ENCODE measurements around the gene TRIM56.
A peak's percentile ranks its signal among the peaks of the same experiment; 100 is the strongest.

The TRIM56 gene

GRCh38 chr7:101077303-101078086 lies 7.8 kb upstream of the TRIM56 start:
- 14% methylated on average over 12 of the region's 13 CpGs for WGBS (ENCODE audit: insufficient coverage)
- Histone ChIP-seq H3K4me1 (ENCODE audit: control extremely low read depth in 1 of 4, control insufficient read depth in 4 of 4, insufficient read depth in 4 of 4, low read length in 3 of 4) (peaks cover 0 to 6% (median 3%) of the 10 kb centered on the region in 4 experiments), H3K36me3 (ENCODE audit: control insufficient read depth in 4 of 4, insufficient read depth in 4 of 4, low read length in 3 of 4) (no peaks in the 10 kb centered on the region), H3K27me3 (replicated peaks in 2 of 5; ENCODE audit: control insufficient read depth in 4 of 5, insufficient read depth in 5 of 5, low read length in 4 of 5) (peaks cover 0 to under 1% (median 0%) of the 10 kb centered on the region in 5 experiments), H3K27ac (ENCODE audit: insufficient read depth in 1 of 2, low read depth in 1 of 2, low read length in 2 of 2, poor library complexity in 1 of 2, severe bottlenecking in 2 of 2) (no peak overlapping the region), H3K4me3 (ENCODE audit: control insufficient read depth in 1 of 7, extremely low read depth in 1 of 7, insufficient read depth in 4 of 7, low read depth in 2 of 7, low read length in 6 of 7) (no peak overlapping the region), H3K9me3 (ENCODE audit: control extremely low read depth in 1 of 5, control insufficient read depth in 4 of 5, insufficient read depth in 2 of 5, low read depth in 1 of 5, low read length in 4 of 5) (no peaks in the 10 kb centered on the region)
- ChIA-PET CTCF (interaction anchor here (0.6 to 2.0 kb wide), 14 partner anchors 11 to 186 kb away, joined by 3 to 8 read pairs (median 4); partner anchors contain the start of genes ACHE, MUC12 and SERPINE1), POLR2A (interaction anchor here (1.0 kb wide), 1 partner anchor 188 kb away, joined by 4 read pairs; the partner anchor contains the start of gene UFSP1)
- peak; percentile 85 to 94 (median 93) for DNase-seq

- DNase-seq: peak in 2 of 3 donors; percentile 31 to 45
- Histone ChIP-seq H3K36me3 (ENCODE audit: control insufficient read depth in 4 of 4, insufficient read depth in 4 of 4, low read length in 3 of 4) (no peaks in the 10 kb centered on the region), H3K27me3 (replicated peaks in 2 of 5; ENCODE audit: control insufficient read depth in 4 of 5, insufficient read depth in 5 of 5, low read length in 4 of 5) (no peaks in the 10 kb centered on the region), H3K4me3 (ENCODE audit: control insufficient read depth in 1 of 7, extremely low read depth in 1 of 7, insufficient read depth in 4 of 7, low read depth in 2 of 7, low read length in 6 of 7) (no peak overlapping the region), H3K27ac (ENCODE audit: insufficient read depth in 1 of 2, low read depth in 1 of 2, low read length in 2 of 2, poor library complexity in 1 of 2, severe bottlenecking in 2 of 2) (no peak overlapping the region), H3K4me1 (ENCODE audit: control extremely low read depth in 1 of 4, control insufficient read depth in 4 of 4, insufficient read depth in 4 of 4, low read length in 3 of 4) (peaks cover 0 to 22% (median 13%) of the 10 kb centered on the region in 4 experiments), H3K9me3 (ENCODE audit: control extremely low read depth in 1 of 5, control insufficient read depth in 4 of 5, insufficient read depth in 2 of 5, low read depth in 1 of 5, low read length in 4 of 5) (no peaks in the 10 kb centered on the region)
- WGBS (ENCODE audit: insufficient coverage): 100% methylated on average over 1 of the region's 1 CpG
- CTCF ChIA-PET: interaction anchor here (1.0 kb wide), 1 partner anchor 93 kb away, joined by 3 read pairs; no protein-coding TSS in a partner anchor
- POLR2A ChIA-PET: no interaction called here
Observed at GRCh38 chr7:101081432-101081831, 3.8 kb upstream of the TRIM56 start.

- Histone ChIP-seq H3K9me3 (ENCODE audit: control extremely low read depth in 1 of 5, control insufficient read depth in 4 of 5, insufficient read depth in 2 of 5, low read depth in 1 of 5, low read length in 4 of 5) (no peaks in the 10 kb centered on the region), H3K27ac (ENCODE audit: insufficient read depth in 1 of 2, low read depth in 1 of 2, low read length in 2 of 2, poor library complexity in 1 of 2, severe bottlenecking in 2 of 2) (peak overlapping the region in 1 of 2 experiments; percentile 98), H3K36me3 (ENCODE audit: control insufficient read depth in 4 of 4, insufficient read depth in 4 of 4, low read length in 3 of 4) (peaks cover 0 to 33% (median 27%) of the 10 kb centered on the region in 4 experiments), H3K27me3 (replicated peaks in 2 of 5; ENCODE audit: control insufficient read depth in 4 of 5, insufficient read depth in 5 of 5, low read length in 4 of 5) (no peaks in the 10 kb centered on the region), H3K4me3 (ENCODE audit: control insufficient read depth in 1 of 7, extremely low read depth in 1 of 7, insufficient read depth in 4 of 7, low read depth in 2 of 7, low read length in 6 of 7) (peak overlapping the region in 6 of 7 experiments; percentile 81 to 96 (median 92)), H3K4me1 (ENCODE audit: control extremely low read depth in 1 of 4, control insufficient read depth in 4 of 4, insufficient read depth in 4 of 4, low read length in 3 of 4) (peaks cover 0 to 22% (median 15%) of the 10 kb centered on the region in 4 experiments)
- POLR2A ChIA-PET: interaction anchor here (0.6 kb wide), 1 partner anchor 50 kb away, joined by 3 read pairs; no protein-coding TSS in a partner anchor
- WGBS (ENCODE audit: insufficient coverage): 72% methylated on average over 5 of the region's 5 CpGs
- CTCF ChIA-PET: interaction anchor here (0.9 to 1.8 kb wide), 7 partner anchors 9 to 52 kb away, joined by 3 to 13 read pairs (median 4); no protein-coding TSS in a partner anchor
- no peak for DNase-seq
Observed at GRCh38 chr7:101084865-101085161, 468 bp upstream of the TRIM56 start.

GRCh38 chr7:101087334-101088068 lies 2.2 kb downstream of the TRIM56 start:
- Histone ChIP-seq H3K4me3 (ENCODE audit: control insufficient read depth in 1 of 7, extremely low read depth in 1 of 7, insufficient read depth in 4 of 7, low read depth in 2 of 7, low read length in 6 of 7) (no peak overlapping the region), H3K9me3 (ENCODE audit: control extremely low read depth in 1 of 5, control insufficient read depth in 4 of 5, insufficient read depth in 2 of 5, low read depth in 1 of 5, low read length in 4 of 5) (no peaks in the 10 kb centered on the region), H3K27ac (ENCODE audit: insufficient read depth in 1 of 2, low read depth in 1 of 2, low read length in 2 of 2, poor library complexity in 1 of 2, severe bottlenecking in 2 of 2) (peak overlapping the region in 1 of 2 experiments; percentile 98), H3K36me3 (ENCODE audit: control insufficient read depth in 4 of 4, insufficient read depth in 4 of 4, low read length in 3 of 4) (peaks cover 0 to 44% (median 36%) of the 10 kb centered on the region in 4 experiments), H3K27me3 (replicated peaks in 2 of 5; ENCODE audit: control insufficient read depth in 4 of 5, insufficient read depth in 5 of 5, low read length in 4 of 5) (no peaks in the 10 kb centered on the region), H3K4me1 (ENCODE audit: control extremely low read depth in 1 of 4, control insufficient read depth in 4 of 4, insufficient read depth in 4 of 4, low read length in 3 of 4) (peaks cover 0 to 19% (median 15%) of the 10 kb centered on the region in 4 experiments)
- no peak for DNase-seq
- 96% methylated on average over 36 of the region's 45 CpGs for WGBS (ENCODE audit: insufficient coverage)
- ChIA-PET CTCF (interaction anchor here (0.8 to 1.5 kb wide), 3 partner anchors 8 to 203 kb away, joined by 3 read pairs; no protein-coding TSS in a partner anchor), POLR2A (no interaction called here)

- Histone ChIP-seq H3K36me3 (ENCODE audit: control insufficient read depth in 4 of 4, insufficient read depth in 4 of 4, low read length in 3 of 4) (peaks cover 0 to 44% (median 36%) of the 10 kb centered on the region in 4 experiments), H3K27ac (ENCODE audit: insufficient read depth in 1 of 2, low read depth in 1 of 2, low read length in 2 of 2, poor library complexity in 1 of 2, severe bottlenecking in 2 of 2) (no peak overlapping the region), H3K4me3 (ENCODE audit: control insufficient read depth in 1 of 7, extremely low read depth in 1 of 7, insufficient read depth in 4 of 7, low read depth in 2 of 7, low read length in 6 of 7) (no peak overlapping the region), H3K9me3 (ENCODE audit: control extremely low read depth in 1 of 5, control insufficient read depth in 4 of 5, insufficient read depth in 2 of 5, low read depth in 1 of 5, low read length in 4 of 5) (no peaks in the 10 kb centered on the region), H3K27me3 (replicated peaks in 2 of 5; ENCODE audit: control insufficient read depth in 4 of 5, insufficient read depth in 5 of 5, low read length in 4 of 5) (no peaks in the 10 kb centered on the region), H3K4me1 (ENCODE audit: control extremely low read depth in 1 of 4, control insufficient read depth in 4 of 4, insufficient read depth in 4 of 4, low read length in 3 of 4) (peaks cover 0 to 19% (median 15%) of the 10 kb centered on the region in 4 experiments)
- no peak for DNase-seq
- POLR2A ChIA-PET: no interaction called here
- CTCF ChIA-PET: no interaction called here
- WGBS (ENCODE audit: insufficient coverage): 97% methylated on average over 11 of the region's 21 CpGs
Observed at GRCh38 chr7:101088069-101088425, 2.8 kb downstream of the TRIM56 start.

- Histone ChIP-seq H3K27ac (ENCODE audit: insufficient read depth in 1 of 2, low read depth in 1 of 2, low read length in 2 of 2, poor library complexity in 1 of 2, severe bottlenecking in 2 of 2) (no peak overlapping the region), H3K4me3 (ENCODE audit: control insufficient read depth in 1 of 7, extremely low read depth in 1 of 7, insufficient read depth in 4 of 7, low read depth in 2 of 7, low read length in 6 of 7) (no peak overlapping the region), H3K9me3 (ENCODE audit: control extremely low read depth in 1 of 5, control insufficient read depth in 4 of 5, insufficient read depth in 2 of 5, low read depth in 1 of 5, low read length in 4 of 5) (no peaks in the 10 kb centered on the region), H3K4me1 (ENCODE audit: control extremely low read depth in 1 of 4, control insufficient read depth in 4 of 4, insufficient read depth in 4 of 4, low read length in 3 of 4) (peaks cover 0 to 19% (median 15%) of the 10 kb centered on the region in 4 experiments), H3K36me3 (ENCODE audit: control insufficient read depth in 4 of 4, insufficient read depth in 4 of 4, low read length in 3 of 4) (peaks cover 0 to 44% (median 36%) of the 10 kb centered on the region in 4 experiments), H3K27me3 (replicated peaks in 2 of 5; ENCODE audit: control insufficient read depth in 4 of 5, insufficient read depth in 5 of 5, low read length in 4 of 5) (no peaks in the 10 kb centered on the region)
- WGBS (ENCODE audit: insufficient coverage): 98% methylated on average over 32 of the region's 41 CpGs
- CTCF ChIA-PET: interaction anchor here (0.8 kb wide), 1 partner anchor 47 kb away, joined by 3 read pairs; no protein-coding TSS in a partner anchor
- POLR2A ChIA-PET: no interaction called here
- no peak for DNase-seq
Observed at GRCh38 chr7:101088858-101089529, 3.7 kb downstream of the TRIM56 start.
